ENCODE measurements around the gene RBM44.
"Not testable (repeated sequence)": the region's sequence is repeated elsewhere in the genome, so short reads cannot be mapped to it uniquely, and the experiment has no call there.

The RBM44 gene

GRCh38 chr2:237858294-237859081, 59.9 kb downstream of the RBM44 start:
- DNase-seq (ENCODE audit: low spot score) = peak; percentile 56

GRCh38 chr2:237859082-237859433, 60.5 kb downstream of the RBM44 start:
- DNase-seq (ENCODE audit: low spot score) = no peak

- DNase-seq (ENCODE audit: low spot score) = peak; percentile 48
Observed at GRCh38 chr2:237859533-237860272, 61.1 kb downstream of the RBM44 start, which contains the start of gene RAMP1. TSS of gene RAMP1 (plus strand) at chr2:237859623. CDS start at chr2:237859676, 53 bp downstream.

GRCh38 chr2:237860273-237860935, 61.8 kb downstream of the RBM44 start:
- no peak for DNase-seq (ENCODE audit: low spot score)

GRCh38 chr2:237861875-237862527, 63.4 kb downstream of the RBM44 start:
- no peak for DNase-seq (ENCODE audit: low spot score)

GRCh38 chr2:237862528-237862895, 63.9 kb downstream of the RBM44 start:
- DNase-seq (ENCODE audit: low spot score) = no peak

- DNase-seq (ENCODE audit: low spot score) = no peak
Observed at GRCh38 chr2:237863102-237863511, 64.5 kb downstream of the RBM44 start.

- no peak for DNase-seq (ENCODE audit: low spot score)
Observed at GRCh38 chr2:237863689-237864443, 65.3 kb downstream of the RBM44 start.

GRCh38 chr2:237864444-237864931, 65.9 kb downstream of the RBM44 start:
- no peak for DNase-seq (ENCODE audit: low spot score)

GRCh38 chr2:237864940-237865622, 66.5 kb downstream of the RBM44 start:
- no peak for DNase-seq (ENCODE audit: low spot score)

GRCh38 chr2:237865623-237866041, 67.1 kb downstream of the RBM44 start:
- no peak for DNase-seq (ENCODE audit: low spot score)

- DNase-seq (ENCODE audit: low spot score) = no peak
Observed at GRCh38 chr2:237866101-237866621, 67.6 kb downstream of the RBM44 start.

GRCh38 chr2:237867465-237867864, 68.9 kb downstream of the RBM44 start:
- no peak for DNase-seq (ENCODE audit: low spot score)

GRCh38 chr2:237868074-237868473, 69.5 kb downstream of the RBM44 start:
- not testable (repeated sequence) for DNase-seq (ENCODE audit: low spot score)

GRCh38 chr2:237868631-237869342, 70.2 kb downstream of the RBM44 start:
- DNase-seq (ENCODE audit: low spot score) = no peak

- DNase-seq (ENCODE audit: low spot score) = no peak
Observed at GRCh38 chr2:237869343-237870102, 70.9 kb downstream of the RBM44 start.

GRCh38 chr2:237870126-237870525, 71.5 kb downstream of the RBM44 start:
- DNase-seq (ENCODE audit: low spot score) = no peak

- no peak for DNase-seq (ENCODE audit: low spot score)
Observed at GRCh38 chr2:237870754-237871651, 72.4 kb downstream of the RBM44 start.
